Right cardiac atrium (tissue), 5 donors: ENCODE data around the gene STK32B. TPM values are rescaled to one million over a fixed set of nuclear protein-coding genes. Genes with fewer than 3 reads are reported as not detected.
"Not testable (repeated sequence)": the region's sequence is repeated elsewhere in the genome, so short reads cannot be mapped to it uniquely, and the experiment has no call there.

Experiments
- ATAC-seq, 2 donors: fragments of 200-7000 bp; cut with Tn5 transposase; one replicate each; pipeline versions ENCODE4 v1.8.0 to v1.9.1; 2020; ENCODE audit warnings: moderate library complexity in 2 of 2, mild to moderate bottlenecking in 1 of 2
- DNase-seq, 3 donors: peaks; one replicate each; pipeline ENCODE4 v3.0.0-alpha.2; 2020
- H3K27ac ChIP-seq: one replicate; pipeline ENCODE4 v1.5.1; 2013; ENCODE audit warnings: mild to moderate bottlenecking, low read length, control low read depth, moderate library complexity
- H3K27me3 ChIP-seq: one replicate; pipeline ENCODE4 v1.6.1; 2013; ENCODE audit not compliant: control insufficient read depth, insufficient read depth
- H3K4me1 ChIP-seq: one replicate; pipeline ENCODE4 v1.6.1; 2013; ENCODE audit warnings: low read length; ENCODE audit not compliant: control insufficient read depth, insufficient read depth
- H3K4me3 ChIP-seq: one replicate; pipeline ENCODE4 v1.5.1; 2013; ENCODE audit warnings: low read length, control low read depth
- H3K9me3 ChIP-seq: one replicate; pipeline ENCODE4 v1.6.1; 2013; ENCODE audit warnings: low read length; ENCODE audit not compliant: control insufficient read depth
- WGBS: extraction: QIAGEN DNeasy Blood & Tissue Kit; methylation state at CpG from one replicate; pipeline ENCODE4 v1.1.7; 2013; 5-methylcytosine and 5-hydroxymethylcytosine counted together
- intact Hi-C, 4 donors: fragments of 100-400 bp; cut with DNase I; formaldehyde crosslinking; loops; one replicate each; pipeline versions ENCODE4 v1.11.0 to v1.14.0; 2022 to 2023
- polyA plus RNA-seq: library from polyadenylated mRNA; stranded (reverse); fragments of 200-250 nt; gene quantifications from one replicate; pipeline ENCODE4 v1.2.3, GENCODE V29; 2013
- total RNA-seq, 4 donors: library from RNA; stranded (reverse); fragmentation: NEBNext Ultra II Directional; extraction: Animal tissue kit (Norgen Biotek cat#: 25700); gene quantifications; one replicate each; pipeline ENCODE4 v1.2.1, GENCODE V29; 2021
- donor health status: healthy with polysubstance abuse.
- donor health status: DM: no; HTN: yes; CAD: no.
- donor health status: DM: no; HTN: no; CAD: no.
- donor health status: DM: no; HTN: yes; CAD: no; lungs with severe emphysema.
- donor health status: DM: yes; HTN: yes; CAD: no.

Gene STK32B
- total and polyA plus RNA-seq, 5 donors, result 0.02 to 0.56 (median 0.29) TPM

- Histone ChIP-seq H3K9me3 (no peaks in the 10 kb centered on the region), H3K27me3 (no peaks in the 10 kb centered on the region), H3K4me3 (no peak overlapping the region), H3K27ac (no peak overlapping the region), H3K4me1 (no peaks in the 10 kb centered on the region)
- ATAC-seq (no peak), DNase-seq (no peak)
- 63% methylated on average over 4 of the region's 4 CpGs for WGBS
- intact Hi-C loops, result no loop called here
Measured at GRCh38 chr4:5238173-5238572, 186.9 kb downstream of the STK32B start.

GRCh38 chr4:5247061-5247460 is 195.8 kb downstream of the STK32B start:
- ATAC-seq, H3K27ac ChIP-seq, DNase-seq, H3K27me3 ChIP-seq, intact Hi-C loops, H3K4me3 ChIP-seq, H3K9me3 ChIP-seq, H3K4me1 ChIP-seq: not testable (repeated sequence)
- WGBS, result 81% methylated on average over 7 of the region's 7 CpGs

- no peak overlapping the region for H3K27ac ChIP-seq
- H3K27me3 ChIP-seq, result no peaks in the 10 kb centered on the region
- intact Hi-C loops, result no loop called here
- H3K4me1 ChIP-seq, result no peaks in the 10 kb centered on the region
- ATAC-seq (no peak), DNase-seq (no peak)
- WGBS, result 89% methylated on average over 1 of the region's 1 CpG
- no peaks in the 10 kb centered on the region for H3K9me3 ChIP-seq
- no peak overlapping the region for H3K4me3 ChIP-seq
Measured at GRCh38 chr4:5247735-5248134, 196.5 kb downstream of the STK32B start.

GRCh38 chr4:5249727-5250126 is 198.4 kb downstream of the STK32B start:
- no peaks in the 10 kb centered on the region for H3K27me3 ChIP-seq
- 79% methylated on average over 2 of the region's 2 CpGs for WGBS
- H3K4me3 ChIP-seq, result no peak overlapping the region
- H3K4me1 ChIP-seq, result no peaks in the 10 kb centered on the region
- H3K27ac ChIP-seq, result no peak overlapping the region
- intact Hi-C loops, result no loop called here
- ATAC-seq (no peak), DNase-seq (no peak)
- no peaks in the 10 kb centered on the region for H3K9me3 ChIP-seq

- 80% methylated on average over 5 of the region's 5 CpGs for WGBS
- ATAC-seq, intact Hi-C loops, H3K4me3 ChIP-seq, H3K27ac ChIP-seq, H3K4me1 ChIP-seq, H3K27me3 ChIP-seq, H3K9me3 ChIP-seq, DNase-seq: not testable (repeated sequence)
Measured at GRCh38 chr4:5250536-5250935, 199.3 kb downstream of the STK32B start.

- Histone ChIP-seq H3K27ac (no peak overlapping the region), H3K4me3 (no peak overlapping the region), H3K9me3 (no peaks in the 10 kb centered on the region), H3K27me3 (no peaks in the 10 kb centered on the region), H3K4me1 (no peaks in the 10 kb centered on the region)
- 74% methylated on average over 4 of the region's 4 CpGs for WGBS
- no peak for DNase-seq
- intact Hi-C loops, result no loop called here
- ATAC-seq, result no peak
Measured at GRCh38 chr4:5256421-5256820, 205.1 kb downstream of the STK32B start.

GRCh38 chr4:5257086-5257485 is 205.8 kb downstream of the STK32B start:
- intact Hi-C loops, result no loop called here
- Histone ChIP-seq H3K27ac (no peak overlapping the region), H3K4me3 (no peak overlapping the region), H3K4me1 (no peaks in the 10 kb centered on the region), H3K9me3 (no peaks in the 10 kb centered on the region), H3K27me3 (no peaks in the 10 kb centered on the region)
- no peak for DNase-seq
- ATAC-seq, result no peak
- 88% methylated on average over 2 of the region's 2 CpGs for WGBS

GRCh38 chr4:5259471-5259870 is 208.2 kb downstream of the STK32B start:
- Histone ChIP-seq H3K4me3 (no peak overlapping the region), H3K9me3 (no peaks in the 10 kb centered on the region), H3K4me1 (no peaks in the 10 kb centered on the region), H3K27ac (no peak overlapping the region), H3K27me3 (no peaks in the 10 kb centered on the region)
- intact Hi-C loops, result no loop called here
- WGBS, result 75% methylated on average over 2 of the region's 2 CpGs
- ATAC-seq (no peak), DNase-seq (no peak)

- Histone ChIP-seq H3K4me3 (no peak overlapping the region), H3K27me3 (no peaks in the 10 kb centered on the region), H3K27ac (no peak overlapping the region), H3K4me1 (no peaks in the 10 kb centered on the region), H3K9me3 (no peaks in the 10 kb centered on the region)
- DNase-seq, result no peak
- intact Hi-C loops, result no loop called here
- WGBS, result 88% methylated on average over 6 of the region's 6 CpGs
- ATAC-seq, result no peak
Measured at GRCh38 chr4:5260121-5260520, 208.8 kb downstream of the STK32B start.

- 78% methylated on average over 4 of the region's 4 CpGs for WGBS
- Histone ChIP-seq H3K27me3 (no peaks in the 10 kb centered on the region), H3K9me3 (no peaks in the 10 kb centered on the region), H3K27ac (no peak overlapping the region), H3K4me1 (no peaks in the 10 kb centered on the region), H3K4me3 (no peak overlapping the region)
- ATAC-seq (no peak), DNase-seq (no peak)
- intact Hi-C loops, result no loop called here
Measured at GRCh38 chr4:5261866-5262265, 210.6 kb downstream of the STK32B start.

- DNase-seq (no peak), ATAC-seq (no peak)
- WGBS, result 85% methylated on average over 2 of the region's 2 CpGs
- H3K9me3 ChIP-seq, result no peaks in the 10 kb centered on the region
- H3K27me3 ChIP-seq, result peaks cover 3% of the 10 kb centered on the region
- H3K27ac ChIP-seq, result no peak overlapping the region
- H3K4me3 ChIP-seq, result no peak overlapping the region
- no peaks in the 10 kb centered on the region for H3K4me1 ChIP-seq
- intact Hi-C loops, result no loop called here
Measured at GRCh38 chr4:5266991-5267390, 215.7 kb downstream of the STK32B start.

GRCh38 chr4:5267408-5267807 is 216.1 kb downstream of the STK32B start:
- Histone ChIP-seq H3K27me3 (peaks cover 3% of the 10 kb centered on the region), H3K27ac (no peak overlapping the region), H3K4me1 (no peaks in the 10 kb centered on the region), H3K9me3 (no peaks in the 10 kb centered on the region), H3K4me3 (no peak overlapping the region)
- ATAC-seq, result no peak
- WGBS, result 80% methylated on average over 8 of the region's 8 CpGs
- intact Hi-C loops, result no loop called here
- no peak for DNase-seq
